Fibroblast of the aortic adventitia (primary cell): ENCODE data around the gene ASTL. TPM values are rescaled to one million over a fixed set of nuclear protein-coding genes. Genes with fewer than 3 reads are reported as not detected.

Experiments
- DNase-seq: peaks from one replicate; pipeline ENCODE4 v3.0.0-alpha.2; 2010; ENCODE audit warnings: low read depth
- H3K4me3 ChIP-seq: 2 replicates; pipeline ENCODE4 v1.5.1; 2011; ENCODE audit warnings: low read depth, mild to moderate bottlenecking, control low read depth, low read length, moderate library complexity
- CTCF ChIP-seq: IDR thresholded peaks from 2 replicates; pipeline ENCODE4 v1.5.1; 2011; ENCODE audit warnings: mild to moderate bottlenecking, low read length, control low read depth, inconsistent platforms; ENCODE audit not compliant: insufficient read depth
- total RNA-seq: library from RNA; depleted of rRNA; stranded (reverse); fragments of >200 nt; gene quantifications from 2 replicates; pipeline ENCODE4 v1.2.3, GENCODE V29; 2012; ENCODE audit warnings: low replicate concordance

ASTL gene
- total RNA-seq, 1 donor, result not detected

GRCh38 chr2:96100893-96101304 is 37.4 kb downstream of the ASTL start:
- H3K4me3 ChIP-seq, result no peak overlapping the region
- no peak for DNase-seq
- TF ChIP-seq CTCF, result no peak

GRCh38 chr2:96099861-96100798 is 38.2 kb downstream of the ASTL start:
- no peak for TF ChIP-seq CTCF
- DNase-seq, result no peak
- no peak overlapping the region for H3K4me3 ChIP-seq

GRCh38 chr2:96098900-96099590 is 39.3 kb downstream of the ASTL start:
- no peak for DNase-seq
- H3K4me3 ChIP-seq, result no peak overlapping the region
- TF ChIP-seq CTCF, result no peak

GRCh38 chr2:96097951-96098823 is 40.1 kb downstream of the ASTL start:
- TF ChIP-seq CTCF, result no peak
- H3K4me3 ChIP-seq, result no peak overlapping the region
- no peak for DNase-seq

GRCh38 chr2:96097441-96097840 is 40.9 kb downstream of the ASTL start:
- H3K4me3 ChIP-seq, result no peak overlapping the region
- DNase-seq, result no peak
- no peak for TF ChIP-seq CTCF

GRCh38 chr2:96095116-96095636 is 43.1 kb downstream of the ASTL start:
- TF ChIP-seq CTCF, result no peak
- no peak for DNase-seq

More at GRCh38 chr2:96095116-96095636, 43.1 kb downstream of the ASTL start:
- H3K4me3 ChIP-seq, result no peak overlapping the region
